ENCODE results near the gene FBXL2. TPM values are rescaled to one million over a fixed set of nuclear protein-coding genes. Genes with fewer than 3 reads are reported as not detected.
"Not testable (repeated sequence)": the region's sequence is repeated elsewhere in the genome, so short reads cannot be mapped to it uniquely, and the experiment has no call there.

The FBXL2 gene
- total RNA-seq, 1 donor from 2014 or later: 5.9 TPM

DNA sequence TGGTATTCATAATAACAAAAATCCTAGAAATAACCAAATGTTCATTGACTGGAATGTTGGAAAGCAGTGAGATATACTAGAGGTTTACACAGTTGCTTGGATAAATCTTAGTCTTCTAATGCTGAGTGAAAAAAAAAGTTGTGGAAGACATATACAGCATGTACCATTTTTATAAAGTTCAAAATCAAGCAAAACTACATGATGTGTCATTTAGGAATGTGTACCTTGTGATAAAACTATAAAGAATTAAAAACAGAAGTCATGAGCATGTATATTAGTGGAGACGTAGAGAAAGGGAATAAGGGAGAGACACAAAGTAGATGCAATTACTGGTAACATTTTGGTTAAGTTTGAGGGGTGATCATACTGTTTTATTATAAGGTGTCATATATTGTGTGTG lies 45.2 kb downstream of the FBXL2 start:
- intact Hi-C loops (cut with DNase I): no loop called here
- no peak for TF ChIP-seq POLR2AphosphoS5 (IDR thresholded peaks at IDR 0.05; ENCODE audit: insufficient read depth in 1 of 2, low read depth in 1 of 2)
- TF ChIP-seq, protein P1, sequence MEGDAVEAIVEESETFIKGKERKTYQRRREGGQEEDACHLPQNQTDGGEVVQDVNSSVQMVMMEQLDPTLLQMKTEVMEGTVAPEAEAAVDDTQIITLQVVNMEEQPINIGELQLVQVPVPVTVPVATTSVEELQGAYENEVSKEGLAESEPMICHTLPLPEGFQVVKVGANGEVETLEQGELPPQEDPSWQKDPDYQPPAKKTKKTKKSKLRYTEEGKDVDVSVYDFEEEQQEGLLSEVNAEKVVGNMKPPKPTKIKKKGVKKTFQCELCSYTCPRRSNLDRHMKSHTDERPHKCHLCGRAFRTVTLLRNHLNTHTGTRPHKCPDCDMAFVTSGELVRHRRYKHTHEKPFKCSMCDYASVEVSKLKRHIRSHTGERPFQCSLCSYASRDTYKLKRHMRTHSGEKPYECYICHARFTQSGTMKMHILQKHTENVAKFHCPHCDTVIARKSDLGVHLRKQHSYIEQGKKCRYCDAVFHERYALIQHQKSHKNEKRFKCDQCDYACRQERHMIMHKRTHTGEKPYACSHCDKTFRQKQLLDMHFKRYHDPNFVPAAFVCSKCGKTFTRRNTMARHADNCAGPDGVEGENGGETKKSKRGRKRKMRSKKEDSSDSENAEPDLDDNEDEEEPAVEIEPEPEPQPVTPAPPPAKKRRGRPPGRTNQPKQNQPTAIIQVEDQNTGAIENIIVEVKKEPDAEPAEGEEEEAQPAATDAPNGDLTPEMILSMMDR (IDR thresholded peaks at IDR 0.05): no peak
- DNase-seq (ENCODE audit: extremely low spot score in 2 of 2): no peak
- Histone ChIP-seq H3K4me1 (no peaks in the 10 kb centered on the region), H3K9me3 (no peaks in the 10 kb centered on the region), H3K36me3 (no peaks in the 10 kb centered on the region), H3K4me3 (no peak overlapping the region), H3K27me3 (no peaks in the 10 kb centered on the region), H3K27ac (no peak overlapping the region)

- Histone ChIP-seq H3K27me3 (no peaks in the 10 kb centered on the region), H3K9me3 (peaks cover 5% of the 10 kb centered on the region), H3K4me1 (no peaks in the 10 kb centered on the region), H3K27ac (no peak overlapping the region), H3K36me3 (no peaks in the 10 kb centered on the region), H3K4me3 (no peak overlapping the region)
- TF ChIP-seq, protein P1 (IDR thresholded peaks at IDR 0.05): no peak
- TF ChIP-seq POLR2A (IDR thresholded peaks at IDR 0.05) (no peak), POLR2AphosphoS5 (IDR thresholded peaks at IDR 0.05; ENCODE audit: insufficient read depth in 1 of 2, low read depth in 1 of 2) (no peak)
- intact Hi-C loops (cut with DNase I): no loop called here
- no peak for DNase-seq (ENCODE audit: extremely low spot score in 2 of 2)
Observed at GRCh38 chr3:33331414-33331813, 54.2 kb downstream of the FBXL2 start.

GRCh38 chr3:33334364-33334763 lies 57.1 kb downstream of the FBXL2 start:
- no peaks in the 10 kb centered on the region for H3K4me1 ChIP-seq
- no peak overlapping the region for H3K27ac ChIP-seq
- TF ChIP-seq, protein P1 (IDR thresholded peaks at IDR 0.05): no peak
- TF ChIP-seq POLR2A (IDR thresholded peaks at IDR 0.05) (no peak), POLR2AphosphoS5 (IDR thresholded peaks at IDR 0.05; ENCODE audit: insufficient read depth in 1 of 2, low read depth in 1 of 2) (no peak)
- intact Hi-C loops (cut with DNase I): no loop called here
- DNase-seq (ENCODE audit: extremely low spot score in 2 of 2): no peak
- H3K4me3 ChIP-seq: no peak overlapping the region
- H3K27me3 ChIP-seq: no peaks in the 10 kb centered on the region
- H3K9me3 ChIP-seq: peaks cover 5% of the 10 kb centered on the region
- no peaks in the 10 kb centered on the region for H3K36me3 ChIP-seq

DNA sequence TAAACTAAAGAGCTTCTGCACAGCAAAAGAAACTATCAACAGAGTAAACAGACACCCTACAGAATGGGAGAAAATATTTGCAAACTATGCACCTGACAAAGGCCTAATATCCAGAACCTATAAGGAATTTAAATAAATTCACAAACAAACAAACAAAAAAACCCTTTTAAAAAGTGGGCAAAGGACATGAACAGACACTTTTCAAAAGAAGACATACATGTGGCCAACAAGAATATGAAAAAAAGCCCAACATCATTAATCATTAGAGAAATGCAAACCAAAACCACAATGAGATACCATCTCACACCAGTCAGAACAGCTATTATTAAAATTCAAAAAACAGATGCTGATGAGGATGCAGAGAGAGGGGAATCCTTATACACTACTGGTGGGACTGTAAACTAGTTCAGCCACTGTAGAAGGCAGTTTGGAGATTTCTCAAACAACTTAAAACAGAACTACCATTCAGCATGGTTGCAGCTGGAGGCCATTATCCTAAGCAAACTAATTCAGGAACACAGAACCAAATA lies 61.8 kb downstream of the FBXL2 start:
- intact Hi-C loops (cut with DNase I); H3K36me3 ChIP-seq; H3K27ac ChIP-seq; H3K9me3 ChIP-seq; DNase-seq (ENCODE audit: extremely low spot score in 2 of 2); H3K4me3 ChIP-seq; H3K27me3 ChIP-seq; H3K4me1 ChIP-seq: not testable (repeated sequence)

DNA sequence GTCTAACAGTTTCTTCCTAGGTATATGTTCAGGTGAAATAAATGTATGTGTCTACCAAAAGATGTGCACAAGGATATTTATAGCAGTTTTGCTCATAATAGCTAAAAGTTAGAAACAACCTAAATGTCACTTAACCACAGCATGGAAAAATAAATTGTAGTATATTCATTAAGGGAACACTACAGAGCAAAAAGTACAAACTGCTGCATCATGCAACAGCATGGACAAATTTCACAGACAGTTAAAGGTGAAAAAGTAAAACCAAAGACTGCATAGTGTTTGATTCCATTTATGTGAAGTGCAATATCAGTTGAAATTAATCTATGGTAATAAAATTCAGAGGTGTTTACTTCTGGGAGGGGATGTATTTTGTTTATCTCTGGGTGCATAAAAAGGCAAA lies 62.5 kb downstream of the FBXL2 start:
- Histone ChIP-seq H3K4me3 (no peak overlapping the region), H3K36me3 (no peaks in the 10 kb centered on the region), H3K27me3 (no peaks in the 10 kb centered on the region), H3K9me3 (no peaks in the 10 kb centered on the region), H3K4me1 (no peaks in the 10 kb centered on the region), H3K27ac (no peak overlapping the region)
- no peak for TF ChIP-seq POLR2AphosphoS5 (IDR thresholded peaks at IDR 0.05; ENCODE audit: insufficient read depth in 1 of 2, low read depth in 1 of 2)
- no peak for TF ChIP-seq POLR2A (IDR thresholded peaks at IDR 0.05)
- TF ChIP-seq, protein P1 (IDR thresholded peaks at IDR 0.05): no peak
- no peak for DNase-seq (ENCODE audit: extremely low spot score in 2 of 2)
- intact Hi-C loops (cut with DNase I): no loop called here

All from vagina (tissue), 2 donors.